Calu3 (cell line): ENCODE measurements around the gene YY1. TPM values are rescaled to one million over a fixed set of nuclear protein-coding genes. Genes with fewer than 3 reads are reported as not detected.
"Not testable (repeated sequence)": the region's sequence is repeated elsewhere in the genome, so short reads cannot be mapped to it uniquely, and the experiment has no call there.

ENCODE experiments used
- BruUV-seq: library from RNA; stranded (reverse); fragments of 400-500 nt; replicated peaks from 2 replicates; lab custom pipeline; 2021; lab: Mats Ljungman, UMichigan
- CTCF ChIA-PET: fragments of 300-600 bp; sonication (Branson Sonifier 250); formaldehyde crosslinking; loops from one replicate; lab custom pipeline; 2022; ENCODE audit warnings: antibody characterized with exemption; lab: Charles Lee
- DNase-seq: peaks from one replicate; pipeline ENCODE4 v3.0.0; 2022
- H3K27ac Mint-ChIP-seq: one replicate; pipeline ENCODE4 v1.8.0; 2022; ENCODE audit warnings: mixed read lengths; ENCODE audit not compliant: unreplicated experiment
- H3K27me3 Mint-ChIP-seq: one replicate; pipeline ENCODE4 v1.8.0; 2022; ENCODE audit warnings: mixed read lengths; ENCODE audit not compliant: unreplicated experiment
- H3K36me3 Mint-ChIP-seq: one replicate; pipeline ENCODE4 v1.8.0; 2022; ENCODE audit warnings: mild to moderate bottlenecking, moderate library complexity, mixed read lengths; ENCODE audit not compliant: insufficient read depth, unreplicated experiment
- H3K4me1 Mint-ChIP-seq: one replicate; pipeline ENCODE4 v1.8.0; 2022; ENCODE audit warnings: mild to moderate bottlenecking, low read depth, mixed read lengths; ENCODE audit not compliant: unreplicated experiment
- H3K4me3 Mint-ChIP-seq: one replicate; pipeline ENCODE4 v1.8.0; 2022; ENCODE audit warnings: mild to moderate bottlenecking, low read depth, moderate library complexity, mixed read lengths; ENCODE audit not compliant: unreplicated experiment
- H3K9me3 Mint-ChIP-seq: one replicate; pipeline ENCODE4 v1.8.0; 2022; ENCODE audit warnings: low read depth, mixed read lengths; ENCODE audit not compliant: unreplicated experiment
- intact Hi-C: fragments of 100-400 bp; cut with micrococcal nuclease; formaldehyde crosslinking; loops from one replicate; pipeline ENCODE4 v1.10.0; 2022; ENCODE audit not compliant: unreplicated experiment
- total RNA-seq: library from RNA; stranded (reverse); gene quantifications from 2 replicates; pipeline ENCODE4 v1.2.3, GENCODE V29; 2022
- TF ChIP-seq, protein P1 (sequence below): fragments of 200-600 bp; IDR thresholded peaks from one replicate; pipeline ENCODE4 v1.8.0; 2022; ENCODE audit warnings: antibody characterized with exemption; ENCODE audit not compliant: unreplicated experiment

Gene YY1
- total RNA-seq, 1 experiment from 2014 or later, result 100.0 TPM

DNA sequence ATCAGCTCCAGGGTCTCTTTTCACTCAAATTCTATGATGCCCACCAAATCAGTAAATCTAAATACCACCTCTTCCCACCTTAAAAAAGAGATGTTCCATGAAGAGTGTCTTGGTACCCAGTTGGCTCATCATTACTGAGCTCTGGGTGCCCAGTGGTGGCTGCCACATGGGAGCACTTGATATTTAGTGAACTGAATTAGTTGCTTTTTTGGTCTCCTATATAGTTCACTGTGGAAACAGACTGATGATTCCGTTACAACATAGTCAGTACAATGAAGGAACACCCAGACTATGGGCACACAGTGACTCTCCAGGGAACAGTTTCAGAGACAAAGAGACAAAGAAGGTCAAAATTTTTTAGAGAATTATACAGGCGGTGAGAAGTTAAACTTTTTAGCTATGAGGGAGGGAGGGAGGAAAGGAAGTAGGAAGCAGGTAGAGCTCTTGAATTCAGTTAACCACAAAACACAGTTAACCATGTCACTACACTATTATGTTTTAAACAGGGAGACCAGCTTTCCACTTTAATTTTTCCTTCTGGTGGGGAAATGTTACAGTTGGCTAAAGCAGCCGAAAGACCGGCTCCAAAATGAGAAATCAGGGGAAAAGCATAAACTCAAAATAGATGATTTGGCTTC lies 14.6 kb upstream of the YY1 start:
- TF ChIP-seq, protein P1, sequence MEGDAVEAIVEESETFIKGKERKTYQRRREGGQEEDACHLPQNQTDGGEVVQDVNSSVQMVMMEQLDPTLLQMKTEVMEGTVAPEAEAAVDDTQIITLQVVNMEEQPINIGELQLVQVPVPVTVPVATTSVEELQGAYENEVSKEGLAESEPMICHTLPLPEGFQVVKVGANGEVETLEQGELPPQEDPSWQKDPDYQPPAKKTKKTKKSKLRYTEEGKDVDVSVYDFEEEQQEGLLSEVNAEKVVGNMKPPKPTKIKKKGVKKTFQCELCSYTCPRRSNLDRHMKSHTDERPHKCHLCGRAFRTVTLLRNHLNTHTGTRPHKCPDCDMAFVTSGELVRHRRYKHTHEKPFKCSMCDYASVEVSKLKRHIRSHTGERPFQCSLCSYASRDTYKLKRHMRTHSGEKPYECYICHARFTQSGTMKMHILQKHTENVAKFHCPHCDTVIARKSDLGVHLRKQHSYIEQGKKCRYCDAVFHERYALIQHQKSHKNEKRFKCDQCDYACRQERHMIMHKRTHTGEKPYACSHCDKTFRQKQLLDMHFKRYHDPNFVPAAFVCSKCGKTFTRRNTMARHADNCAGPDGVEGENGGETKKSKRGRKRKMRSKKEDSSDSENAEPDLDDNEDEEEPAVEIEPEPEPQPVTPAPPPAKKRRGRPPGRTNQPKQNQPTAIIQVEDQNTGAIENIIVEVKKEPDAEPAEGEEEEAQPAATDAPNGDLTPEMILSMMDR, result no peak
- Mint-ChIP-seq H3K27me3 (no peaks in the 10 kb centered on the region), H3K27ac (no peak overlapping the region), H3K36me3 (no peaks in the 10 kb centered on the region), H3K4me3 (no peak overlapping the region), H3K4me1 (peaks cover 8% of the 10 kb centered on the region), H3K9me3 (no peaks in the 10 kb centered on the region)
- BruUV-seq, result no TSS peak
- no peak for DNase-seq
- CTCF ChIA-PET, result interaction anchor here (0.6 to 0.7 kb wide), 3 partner anchors 10 to 174 kb away, joined by 3 read pairs; no protein-coding TSS in a partner anchor
- intact Hi-C loops, result no loop called here

DNA sequence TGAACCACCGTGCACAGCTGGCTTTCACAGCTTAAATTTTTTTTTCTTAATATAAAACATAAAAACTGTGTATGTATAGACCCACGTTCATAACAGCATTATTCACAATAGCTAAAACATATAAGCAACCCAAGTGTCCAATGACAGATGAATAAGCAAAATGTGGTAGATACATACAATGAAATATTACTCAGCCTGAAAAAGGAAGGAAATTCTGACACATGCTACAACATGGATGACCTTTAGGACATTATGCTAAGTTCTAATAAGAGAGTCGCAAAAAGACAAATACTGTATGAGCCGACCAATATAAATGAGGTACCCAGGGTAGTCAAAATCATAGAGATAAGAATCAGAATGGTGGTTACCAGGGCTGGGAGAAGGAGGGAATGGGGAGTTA lies 13.8 kb upstream of the YY1 start:
- CTCF ChIA-PET, result interaction anchor here (0.6 kb wide), 1 partner anchor 174 kb away, joined by 3 read pairs; no protein-coding TSS in a partner anchor
- no peak for DNase-seq
- intact Hi-C loops, result no loop called here
- BruUV-seq, result no TSS peak
- Mint-ChIP-seq H3K27me3 (no peaks in the 10 kb centered on the region), H3K27ac (no peak overlapping the region), H3K36me3 (no peaks in the 10 kb centered on the region), H3K4me1 (peaks cover 8% of the 10 kb centered on the region), H3K4me3 (no peak overlapping the region), H3K9me3 (no peaks in the 10 kb centered on the region)
- TF ChIP-seq, protein P1, result no peak

DNA sequence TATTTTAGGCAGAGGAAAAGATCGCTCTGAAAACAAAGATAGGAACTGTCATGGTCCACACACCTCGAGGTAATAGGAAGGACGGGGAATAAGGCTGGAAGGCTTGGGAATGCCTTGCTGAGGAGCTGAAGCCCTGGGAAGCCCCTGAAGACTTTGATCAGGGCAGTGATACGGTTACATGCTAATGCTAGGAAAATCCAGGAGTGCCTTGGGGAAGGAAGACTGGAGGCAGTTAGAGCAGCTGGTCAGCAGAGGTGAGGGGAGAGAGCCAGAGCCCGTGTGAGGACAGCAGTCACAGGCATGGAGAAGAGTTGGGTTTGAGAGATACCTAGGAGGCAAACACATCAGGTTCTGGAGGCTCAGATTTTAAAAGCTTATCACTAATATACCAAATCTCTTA lies 8.6 kb upstream of the YY1 start:
- CTCF ChIA-PET, result interaction anchor here (0.6 to 1.0 kb wide), 2 partner anchors 9 to 1681 kb away, joined by 3 read pairs; no protein-coding TSS in a partner anchor

DNA sequence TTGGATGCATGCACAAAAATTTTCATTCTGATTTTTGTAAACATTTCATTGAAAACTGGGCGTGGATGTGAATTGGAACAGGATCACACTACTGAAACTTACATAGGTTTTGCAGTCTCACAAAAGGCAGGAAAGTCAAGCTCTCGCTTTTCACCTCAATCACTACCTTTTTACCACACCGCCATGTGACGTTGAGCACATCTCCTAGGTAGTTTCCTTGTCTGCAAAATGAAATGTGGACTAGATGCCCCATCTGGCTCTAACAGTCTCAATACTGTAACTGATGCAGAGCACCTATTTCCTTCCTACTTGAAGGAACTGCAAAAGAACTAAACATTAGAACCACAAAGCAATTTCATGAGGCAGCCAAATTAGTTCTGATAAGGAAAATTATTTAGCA lies 4.4 kb upstream of the YY1 start:
- CTCF ChIA-PET, result no interaction called here
- Mint-ChIP-seq H3K4me1 (peaks cover 10% of the 10 kb centered on the region), H3K27me3 (no peaks in the 10 kb centered on the region), H3K4me3 (no peak overlapping the region), H3K36me3 (peaks cover 41% of the 10 kb centered on the region), H3K9me3 (no peaks in the 10 kb centered on the region), H3K27ac (no peak overlapping the region)
- DNase-seq, result no peak
- no TSS peak for BruUV-seq
- TF ChIP-seq, protein P1, result no peak
- intact Hi-C loops, result no loop called here

More for the DNA sequence above, 8.6 kb upstream of the YY1 start:
- no peak overlapping the region for H3K4me3 Mint-ChIP-seq
- H3K4me1 Mint-ChIP-seq, result no peaks in the 10 kb centered on the region
- peaks cover 10% of the 10 kb centered on the region for H3K36me3 Mint-ChIP-seq
- H3K27ac Mint-ChIP-seq, result no peak overlapping the region
- H3K27me3 Mint-ChIP-seq, result no peaks in the 10 kb centered on the region
- DNase-seq, result no peak
- intact Hi-C loops, result no loop called here
- TF ChIP-seq, protein P1, result no peak
- no peaks in the 10 kb centered on the region for H3K9me3 Mint-ChIP-seq
- BruUV-seq, result no TSS peak

DNA sequence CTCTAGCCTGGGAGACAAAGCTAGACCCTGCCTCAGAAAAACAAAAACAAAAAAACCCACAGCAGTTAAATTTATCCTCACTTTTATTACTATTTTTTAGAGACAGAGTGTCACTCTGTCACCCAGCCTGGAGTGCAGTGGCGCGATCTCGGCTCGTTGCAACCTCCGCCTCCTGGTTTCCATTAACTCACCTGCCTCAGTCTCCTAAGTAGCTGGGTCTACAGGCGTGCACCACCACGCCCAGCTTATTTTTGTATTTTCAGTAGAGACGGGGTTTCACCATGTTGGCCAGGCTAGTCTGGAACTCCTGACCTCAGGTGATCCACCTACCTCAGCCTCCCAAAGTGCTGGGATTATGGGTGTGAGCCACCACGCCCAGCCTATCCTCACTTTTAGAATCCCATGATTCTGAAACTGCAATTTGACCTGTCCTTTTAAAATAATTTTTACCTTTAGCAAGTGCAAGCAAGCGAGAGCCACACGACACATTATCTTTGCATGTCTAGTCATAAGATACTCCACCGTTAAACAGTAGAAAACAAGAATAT lies 2.6 kb upstream of the YY1 start:
- peak overlapping the region; percentile 92 for H3K4me3 Mint-ChIP-seq
- intact Hi-C loops, CTCF ChIA-PET, H3K27me3 Mint-ChIP-seq, H3K9me3 Mint-ChIP-seq, BruUV-seq, H3K4me1 Mint-ChIP-seq, DNase-seq, H3K27ac Mint-ChIP-seq: not testable (repeated sequence)
- H3K36me3 Mint-ChIP-seq, result peaks cover 57% of the 10 kb centered on the region
